Astrocyte (in vitro differentiated cells and primary cell): Measurements from ENCODE around the gene MT4.

ENCODE experiments used
- EZH2 ChIP-seq: IDR thresholded peaks from 2 replicates; pipeline ENCODE4 v1.6.1; 2012; ENCODE audit warnings: mild to moderate bottlenecking, low read length, inconsistent platforms; ENCODE audit not compliant: insufficient read depth
- TF ChIP-seq, protein P1 (sequence below): IDR thresholded peaks from 2 replicates; pipeline ENCODE4 v1.5.1; 2011; ENCODE audit warnings: low read depth, mild to moderate bottlenecking, inconsistent platforms, low read length, moderate library complexity; ENCODE audit not compliant: insufficient read depth

DNA sequence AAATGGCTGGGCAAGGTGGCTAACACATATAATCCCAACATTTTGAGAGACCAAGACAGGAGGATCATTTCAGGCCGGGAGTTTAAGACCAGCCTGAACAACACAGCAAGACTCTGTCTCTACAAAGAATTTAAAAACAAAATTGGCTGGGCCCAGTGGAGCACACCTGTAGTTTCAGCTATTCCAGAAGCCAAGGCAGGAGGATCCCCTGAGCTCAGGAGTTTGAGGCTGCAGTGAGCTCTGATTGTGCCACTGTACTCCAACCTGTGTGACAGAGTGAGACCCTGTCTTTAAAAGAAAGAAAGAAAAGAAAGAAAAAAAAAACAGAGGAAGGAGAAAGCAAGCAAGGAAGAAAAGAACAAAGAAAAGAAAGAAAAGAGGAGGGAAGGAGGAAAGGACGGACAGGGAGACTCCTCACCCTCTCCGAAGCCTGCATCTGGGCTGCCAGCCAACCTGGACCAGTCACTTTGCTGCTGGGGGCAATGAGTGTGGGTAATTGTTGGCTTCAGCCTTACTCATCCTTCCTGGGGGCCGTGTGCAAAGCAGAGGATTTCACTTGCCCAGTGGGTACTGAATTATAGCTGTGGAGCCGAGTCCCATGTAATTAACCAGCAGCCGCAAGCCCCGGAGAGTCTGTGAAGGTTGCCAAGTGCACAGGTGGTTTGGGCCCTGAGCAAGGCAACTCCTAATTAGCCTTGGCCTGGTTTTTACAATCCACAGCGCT lies 6.7 kb upstream of the MT4 start:
- TF ChIP-seq, protein P1, sequence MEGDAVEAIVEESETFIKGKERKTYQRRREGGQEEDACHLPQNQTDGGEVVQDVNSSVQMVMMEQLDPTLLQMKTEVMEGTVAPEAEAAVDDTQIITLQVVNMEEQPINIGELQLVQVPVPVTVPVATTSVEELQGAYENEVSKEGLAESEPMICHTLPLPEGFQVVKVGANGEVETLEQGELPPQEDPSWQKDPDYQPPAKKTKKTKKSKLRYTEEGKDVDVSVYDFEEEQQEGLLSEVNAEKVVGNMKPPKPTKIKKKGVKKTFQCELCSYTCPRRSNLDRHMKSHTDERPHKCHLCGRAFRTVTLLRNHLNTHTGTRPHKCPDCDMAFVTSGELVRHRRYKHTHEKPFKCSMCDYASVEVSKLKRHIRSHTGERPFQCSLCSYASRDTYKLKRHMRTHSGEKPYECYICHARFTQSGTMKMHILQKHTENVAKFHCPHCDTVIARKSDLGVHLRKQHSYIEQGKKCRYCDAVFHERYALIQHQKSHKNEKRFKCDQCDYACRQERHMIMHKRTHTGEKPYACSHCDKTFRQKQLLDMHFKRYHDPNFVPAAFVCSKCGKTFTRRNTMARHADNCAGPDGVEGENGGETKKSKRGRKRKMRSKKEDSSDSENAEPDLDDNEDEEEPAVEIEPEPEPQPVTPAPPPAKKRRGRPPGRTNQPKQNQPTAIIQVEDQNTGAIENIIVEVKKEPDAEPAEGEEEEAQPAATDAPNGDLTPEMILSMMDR, result no peak
- no peak for TF ChIP-seq EZH2
